H1 (cell line): ENCODE data around the gene CREBZF. TPM values are rescaled to one million over a fixed set of nuclear protein-coding genes. Genes with fewer than 3 reads are reported as not detected.

Experiments
- CBX8 ChIP-seq: fragments of 300-800, 300-1000 bp; sonication (generic); IDR thresholded peaks from 2 replicates; pipeline ENCODE4 v1.7.1; 2016; ENCODE audit warnings: low read depth, low read length, borderline replicate concordance
- CEBPB ChIP-seq: IDR thresholded peaks from 2 replicates; pipeline ENCODE4 v1.6.1; 2012; ENCODE audit warnings: low read depth, low read length
- EGR1 ChIP-seq: IDR thresholded peaks from 2 replicates; pipeline ENCODE4 v1.6.1; 2011; ENCODE audit warnings: low read depth, low read length, borderline replicate concordance
- GABPA ChIP-seq: IDR thresholded peaks from 2 replicates; pipeline ENCODE4 v1.6.1; 2011; ENCODE audit warnings: mild to moderate bottlenecking, low read length, moderate library complexity, borderline replicate concordance; ENCODE audit not compliant: insufficient read depth
- MAFK ChIP-seq: IDR thresholded peaks from 2 replicates; pipeline ENCODE4 v1.6.1; 2012; ENCODE audit warnings: low read depth, mild to moderate bottlenecking, improper control_type of control experiment, low read length
- POU5F1 ChIP-seq: IDR thresholded peaks from 2 replicates; pipeline ENCODE4 v1.6.1; 2011; ENCODE audit warnings: low read depth, mild to moderate bottlenecking, low read length, moderate library complexity
- TCF12 ChIP-seq: IDR thresholded peaks from 2 replicates; pipeline ENCODE4 v1.6.1; 2011; ENCODE audit warnings: low read depth, mild to moderate bottlenecking, low read length
- polyA plus RNA-seq, 7 experiments: library from polyadenylated mRNA; depleted of rRNA in 3 of 7; stranded (reverse) in 5 of 7; unstranded in 2 of 7; fragments of >200 nt in 5 of 7; fragments of 200-250 nt in 2 of 7; gene quantifications; 1 replicate in 5 of 7; 2 replicates in 1 of 7; 4 replicates in 1 of 7; pipeline versions ENCODE4 v1.2.1 to v1.2.3, GENCODE V29; 2011 to 2013; ENCODE audit warnings: missing spikeins in 2 of 7, mixed read lengths in 2 of 7
- total RNA-seq: library from RNA; stranded (reverse); fragmentation: NEBNext Ultra II Directional; extraction: Animal tissue kit (Norgen Biotek cat#: 25700); gene quantifications from 2 replicates; pipeline ENCODE4 v1.2.1, GENCODE V29; 2021
- TF ChIP-seq, protein P1 (sequence below): fragments of 300-600 bp; sonication (generic); IDR thresholded peaks from 2 replicates; pipeline ENCODE4 v1.7.1; 2012; ENCODE audit warnings: low read length, moderate library complexity, mild to moderate bottlenecking, inconsistent platforms; ENCODE audit not compliant: insufficient replicate concordance

Gene CREBZF
- total and polyA plus RNA-seq, 2 of the 8 experiments (the other 6 are each of a cell fraction or from before 2014, with no cell fraction given), result 15.4 to 44.9 TPM

DNA sequence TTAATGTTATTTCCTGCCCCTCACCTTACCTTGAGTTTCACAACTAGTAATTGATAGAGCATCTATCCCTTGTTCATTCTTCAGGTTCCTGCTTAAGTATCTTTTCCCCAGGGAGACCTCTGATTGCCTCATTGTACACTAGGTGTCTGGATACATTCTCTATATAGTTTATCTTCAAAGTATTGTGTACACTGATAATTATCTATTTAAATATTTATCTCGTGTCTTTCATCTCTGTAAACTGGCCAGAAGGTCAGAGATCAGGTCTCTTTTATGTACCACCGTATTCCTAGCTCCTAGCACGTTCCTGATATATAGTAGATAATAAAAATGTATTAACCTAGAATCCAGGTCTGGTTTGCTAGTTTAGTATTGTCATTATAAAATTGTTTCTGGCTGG is 30.2 kb downstream of the CREBZF start (continued):
- TF ChIP-seq CEBPB (no peak), POU5F1 (no peak), TCF12 (no peak), MAFK (no peak), CBX8 (no peak), EGR1 (no peak), GABPA (no peak)
- TF ChIP-seq, protein P1, sequence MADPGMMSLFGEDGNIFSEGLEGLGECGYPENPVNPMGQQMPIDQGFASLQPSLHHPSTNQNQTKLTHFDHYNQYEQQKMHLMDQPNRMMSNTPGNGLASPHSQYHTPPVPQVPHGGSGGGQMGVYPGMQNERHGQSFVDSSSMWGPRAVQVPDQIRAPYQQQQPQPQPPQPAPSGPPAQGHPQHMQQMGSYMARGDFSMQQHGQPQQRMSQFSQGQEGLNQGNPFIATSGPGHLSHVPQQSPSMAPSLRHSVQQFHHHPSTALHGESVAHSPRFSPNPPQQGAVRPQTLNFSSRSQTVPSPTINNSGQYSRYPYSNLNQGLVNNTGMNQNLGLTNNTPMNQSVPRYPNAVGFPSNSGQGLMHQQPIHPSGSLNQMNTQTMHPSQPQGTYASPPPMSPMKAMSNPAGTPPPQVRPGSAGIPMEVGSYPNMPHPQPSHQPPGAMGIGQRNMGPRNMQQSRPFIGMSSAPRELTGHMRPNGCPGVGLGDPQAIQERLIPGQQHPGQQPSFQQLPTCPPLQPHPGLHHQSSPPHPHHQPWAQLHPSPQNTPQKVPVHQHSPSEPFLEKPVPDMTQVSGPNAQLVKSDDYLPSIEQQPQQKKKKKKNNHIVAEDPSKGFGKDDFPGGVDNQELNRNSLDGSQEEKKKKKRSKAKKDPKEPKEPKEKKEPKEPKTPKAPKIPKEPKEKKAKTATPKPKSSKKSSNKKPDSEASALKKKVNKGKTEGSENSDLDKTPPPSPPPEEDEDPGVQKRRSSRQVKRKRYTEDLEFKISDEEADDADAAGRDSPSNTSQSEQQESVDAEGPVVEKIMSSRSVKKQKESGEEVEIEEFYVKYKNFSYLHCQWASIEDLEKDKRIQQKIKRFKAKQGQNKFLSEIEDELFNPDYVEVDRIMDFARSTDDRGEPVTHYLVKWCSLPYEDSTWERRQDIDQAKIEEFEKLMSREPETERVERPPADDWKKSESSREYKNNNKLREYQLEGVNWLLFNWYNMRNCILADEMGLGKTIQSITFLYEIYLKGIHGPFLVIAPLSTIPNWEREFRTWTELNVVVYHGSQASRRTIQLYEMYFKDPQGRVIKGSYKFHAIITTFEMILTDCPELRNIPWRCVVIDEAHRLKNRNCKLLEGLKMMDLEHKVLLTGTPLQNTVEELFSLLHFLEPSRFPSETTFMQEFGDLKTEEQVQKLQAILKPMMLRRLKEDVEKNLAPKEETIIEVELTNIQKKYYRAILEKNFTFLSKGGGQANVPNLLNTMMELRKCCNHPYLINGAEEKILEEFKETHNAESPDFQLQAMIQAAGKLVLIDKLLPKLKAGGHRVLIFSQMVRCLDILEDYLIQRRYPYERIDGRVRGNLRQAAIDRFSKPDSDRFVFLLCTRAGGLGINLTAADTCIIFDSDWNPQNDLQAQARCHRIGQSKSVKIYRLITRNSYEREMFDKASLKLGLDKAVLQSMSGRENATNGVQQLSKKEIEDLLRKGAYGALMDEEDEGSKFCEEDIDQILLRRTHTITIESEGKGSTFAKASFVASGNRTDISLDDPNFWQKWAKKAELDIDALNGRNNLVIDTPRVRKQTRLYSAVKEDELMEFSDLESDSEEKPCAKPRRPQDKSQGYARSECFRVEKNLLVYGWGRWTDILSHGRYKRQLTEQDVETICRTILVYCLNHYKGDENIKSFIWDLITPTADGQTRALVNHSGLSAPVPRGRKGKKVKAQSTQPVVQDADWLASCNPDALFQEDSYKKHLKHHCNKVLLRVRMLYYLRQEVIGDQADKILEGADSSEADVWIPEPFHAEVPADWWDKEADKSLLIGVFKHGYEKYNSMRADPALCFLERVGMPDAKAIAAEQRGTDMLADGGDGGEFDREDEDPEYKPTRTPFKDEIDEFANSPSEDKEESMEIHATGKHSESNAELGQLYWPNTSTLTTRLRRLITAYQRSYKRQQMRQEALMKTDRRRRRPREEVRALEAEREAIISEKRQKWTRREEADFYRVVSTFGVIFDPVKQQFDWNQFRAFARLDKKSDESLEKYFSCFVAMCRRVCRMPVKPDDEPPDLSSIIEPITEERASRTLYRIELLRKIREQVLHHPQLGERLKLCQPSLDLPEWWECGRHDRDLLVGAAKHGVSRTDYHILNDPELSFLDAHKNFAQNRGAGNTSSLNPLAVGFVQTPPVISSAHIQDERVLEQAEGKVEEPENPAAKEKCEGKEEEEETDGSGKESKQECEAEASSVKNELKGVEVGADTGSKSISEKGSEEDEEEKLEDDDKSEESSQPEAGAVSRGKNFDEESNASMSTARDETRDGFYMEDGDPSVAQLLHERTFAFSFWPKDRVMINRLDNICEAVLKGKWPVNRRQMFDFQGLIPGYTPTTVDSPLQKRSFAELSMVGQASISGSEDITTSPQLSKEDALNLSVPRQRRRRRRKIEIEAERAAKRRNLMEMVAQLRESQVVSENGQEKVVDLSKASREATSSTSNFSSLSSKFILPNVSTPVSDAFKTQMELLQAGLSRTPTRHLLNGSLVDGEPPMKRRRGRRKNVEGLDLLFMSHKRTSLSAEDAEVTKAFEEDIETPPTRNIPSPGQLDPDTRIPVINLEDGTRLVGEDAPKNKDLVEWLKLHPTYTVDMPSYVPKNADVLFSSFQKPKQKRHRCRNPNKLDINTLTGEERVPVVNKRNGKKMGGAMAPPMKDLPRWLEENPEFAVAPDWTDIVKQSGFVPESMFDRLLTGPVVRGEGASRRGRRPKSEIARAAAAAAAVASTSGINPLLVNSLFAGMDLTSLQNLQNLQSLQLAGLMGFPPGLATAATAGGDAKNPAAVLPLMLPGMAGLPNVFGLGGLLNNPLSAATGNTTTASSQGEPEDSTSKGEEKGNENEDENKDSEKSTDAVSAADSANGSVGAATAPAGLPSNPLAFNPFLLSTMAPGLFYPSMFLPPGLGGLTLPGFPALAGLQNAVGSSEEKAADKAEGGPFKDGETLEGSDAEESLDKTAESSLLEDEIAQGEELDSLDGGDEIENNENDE, result no peak
- TF ChIP-seq, all 59 proteins: peak for 0
